HEK293 (cell line): ENCODE data around the gene ZNF345.

ENCODE experiments used
- CTCF ChIA-PET: fragments of 350-600 bp; formaldehyde crosslinking; extraction: SDS; loops from one replicate; lab custom pipeline; 2021; ENCODE audit warnings: antibody characterized with exemption; lab: Yijun Ruan, JAX
- POLR2A ChIA-PET: fragments of 300-600 bp; formaldehyde crosslinking; extraction: SDS; loops from one replicate; lab custom pipeline; 2020; ENCODE audit warnings: antibody characterized with exemption, inconsistent platforms; lab: Yijun Ruan, JAX
- H3K27ac ChIP-seq: fragments of 200-500 bp; sonication (Bioruptor generic); 2 replicates; pipeline ENCODE4 v1.5.1; 2014; ENCODE audit warnings: low read depth, low read length, control low read depth, inconsistent platforms; ENCODE audit errors: extremely low read depth
- H3K36me3 ChIP-seq, 2 experiments: fragments of 200-500 bp in 1 of 2; sonication (Bioruptor generic) in 1 of 2; 1 replicate in 1 of 2; 2 replicates in 1 of 2; pipeline ENCODE4 v1.5.1; 2014 to 2017; ENCODE audit warnings: inconsistent platforms in 2 of 2, low read length in 2 of 2; ENCODE audit not compliant: control insufficient read depth in 2 of 2, insufficient read depth in 1 of 2
- H3K4me1 ChIP-seq: fragments of 200-500 bp; sonication (Bioruptor generic); 2 replicates; pipeline ENCODE4 v1.5.1; 2014; ENCODE audit warnings: mild to moderate bottlenecking, low read length, inconsistent platforms; ENCODE audit not compliant: control insufficient read depth, insufficient read depth
- H3K4me3 ChIP-seq: 2 replicates; pipeline ENCODE4 v1.5.1; 2011; ENCODE audit warnings: low read depth, mild to moderate bottlenecking, control low read depth, low read length, moderate library complexity
- H3K9me3 ChIP-seq: fragments of 200-500 bp; sonication (Bioruptor generic); 2 replicates; pipeline ENCODE4 v1.5.1; 2014; ENCODE audit warnings: low read depth, low read length, inconsistent platforms; ENCODE audit not compliant: control insufficient read depth, insufficient read depth
- KLF1 ChIP-seq: fragments of 450-650 bp; formaldehyde crosslinking; IDR thresholded peaks from 2 replicates; pipeline ENCODE4 v1.5.1; 2016; ENCODE audit warnings: missing biosample characterization, missing genetic modification characterization
- KLF8 ChIP-seq: fragments of 450-650 bp; formaldehyde crosslinking; IDR thresholded peaks from 2 replicates; pipeline ENCODE4 v1.5.1; 2016; ENCODE audit warnings: missing biosample characterization, missing genetic modification characterization
- RBAK ChIP-seq: fragments of 450-650 bp; formaldehyde crosslinking; IDR thresholded peaks from 2 replicates; pipeline ENCODE4 v1.5.1; 2016; ENCODE audit warnings: missing biosample characterization, missing genetic modification characterization
- ZBTB21 ChIP-seq: fragments of 450-650 bp; formaldehyde crosslinking; IDR thresholded peaks from 2 replicates; pipeline ENCODE4 v1.5.1; 2017; ENCODE audit warnings: missing biosample characterization, missing genetic modification characterization
- ZBTB8A ChIP-seq: fragments of 450-650 bp; formaldehyde crosslinking; IDR thresholded peaks from 2 replicates; pipeline ENCODE4 v1.5.1; 2016; ENCODE audit warnings: missing biosample characterization, missing genetic modification characterization
- ZNF157 ChIP-seq: fragments of 450-650 bp; formaldehyde crosslinking; IDR thresholded peaks from 2 replicates; pipeline ENCODE4 v1.5.1; 2016; ENCODE audit warnings: missing biosample characterization, missing genetic modification characterization
- ZNF184 ChIP-seq: fragments of 450-650 bp; IDR thresholded peaks from 2 replicates; pipeline ENCODE4 v1.5.1; 2018; ENCODE audit warnings: missing biosample characterization, mild to moderate bottlenecking, missing genetic modification characterization
- ZNF19 ChIP-seq: fragments of 450-650 bp; formaldehyde crosslinking; IDR thresholded peaks from 2 replicates; pipeline ENCODE4; 2016; ENCODE audit warnings: missing biosample characterization, missing genetic modification characterization, low read depth
- ZNF202 ChIP-seq: fragments of 450-650 bp; formaldehyde crosslinking; IDR thresholded peaks from 2 replicates; pipeline ENCODE4 v1.5.1; 2016; ENCODE audit warnings: missing biosample characterization, missing genetic modification characterization, borderline replicate concordance
- ZNF214 ChIP-seq: fragments of 450-650 bp; formaldehyde crosslinking; IDR thresholded peaks from 2 replicates; pipeline ENCODE4 v1.5.1; 2017; ENCODE audit warnings: missing biosample characterization, mild to moderate bottlenecking, missing genetic modification characterization, borderline replicate concordance
- ZNF239 ChIP-seq: fragments of 450-650 bp; formaldehyde crosslinking; IDR thresholded peaks from 2 replicates; pipeline ENCODE4 v1.5.1; 2016; ENCODE audit warnings: missing biosample characterization, missing genetic modification characterization
- ZNF292 ChIP-seq: fragments of 450-650 bp; formaldehyde crosslinking; IDR thresholded peaks from 2 replicates; pipeline ENCODE4 v1.5.1; 2016; ENCODE audit warnings: low read depth, missing biosample characterization, missing genetic modification characterization, borderline replicate concordance
- ZNF366 ChIP-seq: fragments of 450-650 bp; formaldehyde crosslinking; conservative IDR thresholded peaks from 2 replicates; pipeline ENCODE4 v1.5.1; 2016; ENCODE audit warnings: missing biosample characterization, missing genetic modification characterization
- ZNF394 ChIP-seq: fragments of 450-650 bp; formaldehyde crosslinking; IDR thresholded peaks from 2 replicates; pipeline ENCODE4 v1.5.1; 2016; ENCODE audit warnings: missing biosample characterization, missing genetic modification characterization, mild to moderate bottlenecking, moderate library complexity, borderline replicate concordance
- ZNF544 ChIP-seq: fragments of 450-650 bp; formaldehyde crosslinking; IDR thresholded peaks from 2 replicates; pipeline ENCODE4 v1.5.0; 2017; ENCODE audit warnings: missing biosample characterization, missing genetic modification characterization
- ZNF654 ChIP-seq: fragments of 450-650 bp; formaldehyde crosslinking; IDR thresholded peaks from 2 replicates; pipeline ENCODE4 v1.5.1; 2016; ENCODE audit warnings: low read depth, missing biosample characterization, missing genetic modification characterization
- ZNF747 ChIP-seq: fragments of 450-650 bp; formaldehyde crosslinking; IDR thresholded peaks from 2 replicates; pipeline ENCODE4 v1.5.1; 2016; ENCODE audit warnings: missing biosample characterization, missing genetic modification characterization
- TF ChIP-seq, protein P1 (sequence below): fragments of 450-650 bp; formaldehyde crosslinking; IDR thresholded peaks from 2 replicates; pipeline ENCODE4 v1.5.1; 2016; ENCODE audit warnings: missing biosample characterization, missing genetic modification characterization
- TF ChIP-seq, protein P2 (sequence below): fragments of 450-650 bp; formaldehyde crosslinking; optimal IDR thresholded peaks from 2 replicates; pipeline ENCODE3; 2016; ENCODE audit warnings: missing biosample characterization, mild to moderate bottlenecking, missing genetic modification characterization
- TF ChIP-seq, protein P3 (sequence below): fragments of 450-650 bp; formaldehyde crosslinking; IDR thresholded peaks from 2 replicates; pipeline ENCODE4 v1.5.1; 2016; ENCODE audit warnings: missing biosample characterization, missing genetic modification characterization
- TF ChIP-seq, protein P4 (sequence below): fragments of 450-650 bp; formaldehyde crosslinking; conservative IDR thresholded peaks from 2 replicates; pipeline ENCODE4 v1.5.1; 2016; ENCODE audit warnings: low read depth, missing biosample characterization, missing genetic modification characterization
- TF ChIP-seq, protein P5 (sequence below): fragments of 450-650 bp; formaldehyde crosslinking; conservative IDR thresholded peaks from 2 replicates; pipeline ENCODE4 v1.5.1; 2016; ENCODE audit warnings: low read depth, missing biosample characterization, missing genetic modification characterization

Gene ZNF345

GRCh38 chr19:36819130-36819630 lies 31.5 kb upstream of the ZNF345 start:
- ChIA-PET POLR2A (no interaction called here), CTCF (no interaction called here)
- H3K4me1 ChIP-seq = no peaks in the 10 kb centered on the region
- no peak overlapping the region for H3K4me3 ChIP-seq
- peaks cover 74 to 89% of the 10 kb centered on the region in 2 experiments for H3K36me3 ChIP-seq
- no peak overlapping the region for H3K27ac ChIP-seq
- H3K9me3 ChIP-seq = peaks cover 55% of the 10 kb centered on the region
- TF ChIP-seq ZNF654 (tag by site-specific recombination) (no peak), ZNF202 (tag by site-specific recombination) (no peak), RBAK (tag by site-specific recombination) (no peak), ZNF544 (tag by site-specific recombination) (peak; percentile 54; the same call in 1 of the 2 replicates), ZBTB21 (no peak), KLF1 (tag by site-specific recombination) (no peak), ZNF184 (tag by site-specific recombination) (no peak), ZBTB8A (tag by site-specific recombination) (no peak), ZNF214 (tag by site-specific recombination) (no peak), ZNF747 (tag by site-specific recombination) (no peak), KLF8 (tag by site-specific recombination) (no peak), ZNF239 (tag by site-specific recombination) (no peak), ZNF292 (tag by site-specific recombination) (no peak), ZNF366 (tag by site-specific recombination) (no peak), ZNF394 (tag by site-specific recombination) (no peak; the same call in 1 of the 2 replicates), ZNF157 (tag by site-specific recombination) (no peak), ZNF19 (tag by site-specific recombination) (no peak)
- TF ChIP-seq, protein P1, sequence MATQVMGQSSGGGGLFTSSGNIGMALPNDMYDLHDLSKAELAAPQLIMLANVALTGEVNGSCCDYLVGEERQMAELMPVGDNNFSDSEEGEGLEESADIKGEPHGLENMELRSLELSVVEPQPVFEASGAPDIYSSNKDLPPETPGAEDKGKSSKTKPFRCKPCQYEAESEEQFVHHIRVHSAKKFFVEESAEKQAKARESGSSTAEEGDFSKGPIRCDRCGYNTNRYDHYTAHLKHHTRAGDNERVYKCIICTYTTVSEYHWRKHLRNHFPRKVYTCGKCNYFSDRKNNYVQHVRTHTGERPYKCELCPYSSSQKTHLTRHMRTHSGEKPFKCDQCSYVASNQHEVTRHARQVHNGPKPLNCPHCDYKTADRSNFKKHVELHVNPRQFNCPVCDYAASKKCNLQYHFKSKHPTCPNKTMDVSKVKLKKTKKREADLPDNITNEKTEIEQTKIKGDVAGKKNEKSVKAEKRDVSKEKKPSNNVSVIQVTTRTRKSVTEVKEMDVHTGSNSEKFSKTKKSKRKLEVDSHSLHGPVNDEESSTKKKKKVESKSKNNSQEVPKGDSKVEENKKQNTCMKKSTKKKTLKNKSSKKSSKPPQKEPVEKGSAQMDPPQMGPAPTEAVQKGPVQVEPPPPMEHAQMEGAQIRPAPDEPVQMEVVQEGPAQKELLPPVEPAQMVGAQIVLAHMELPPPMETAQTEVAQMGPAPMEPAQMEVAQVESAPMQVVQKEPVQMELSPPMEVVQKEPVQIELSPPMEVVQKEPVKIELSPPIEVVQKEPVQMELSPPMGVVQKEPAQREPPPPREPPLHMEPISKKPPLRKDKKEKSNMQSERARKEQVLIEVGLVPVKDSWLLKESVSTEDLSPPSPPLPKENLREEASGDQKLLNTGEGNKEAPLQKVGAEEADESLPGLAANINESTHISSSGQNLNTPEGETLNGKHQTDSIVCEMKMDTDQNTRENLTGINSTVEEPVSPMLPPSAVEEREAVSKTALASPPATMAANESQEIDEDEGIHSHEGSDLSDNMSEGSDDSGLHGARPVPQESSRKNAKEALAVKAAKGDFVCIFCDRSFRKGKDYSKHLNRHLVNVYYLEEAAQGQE (tag by site-specific recombination) = no peak
- TF ChIP-seq, protein P2, sequence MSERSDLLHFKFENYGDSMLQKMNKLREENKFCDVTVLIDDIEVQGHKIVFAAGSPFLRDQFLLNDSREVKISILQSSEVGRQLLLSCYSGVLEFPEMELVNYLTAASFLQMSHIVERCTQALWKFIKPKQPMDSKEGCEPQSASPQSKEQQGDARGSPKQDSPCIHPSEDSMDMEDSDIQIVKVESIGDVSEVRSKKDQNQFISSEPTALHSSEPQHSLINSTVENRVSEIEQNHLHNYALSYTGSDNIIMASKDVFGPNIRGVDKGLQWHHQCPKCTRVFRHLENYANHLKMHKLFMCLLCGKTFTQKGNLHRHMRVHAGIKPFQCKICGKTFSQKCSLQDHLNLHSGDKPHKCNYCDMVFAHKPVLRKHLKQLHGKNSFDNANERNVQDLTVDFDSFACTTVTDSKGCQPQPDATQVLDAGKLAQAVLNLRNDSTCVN (tag by site-specific recombination) = no peak
- TF ChIP-seq, protein P3, sequence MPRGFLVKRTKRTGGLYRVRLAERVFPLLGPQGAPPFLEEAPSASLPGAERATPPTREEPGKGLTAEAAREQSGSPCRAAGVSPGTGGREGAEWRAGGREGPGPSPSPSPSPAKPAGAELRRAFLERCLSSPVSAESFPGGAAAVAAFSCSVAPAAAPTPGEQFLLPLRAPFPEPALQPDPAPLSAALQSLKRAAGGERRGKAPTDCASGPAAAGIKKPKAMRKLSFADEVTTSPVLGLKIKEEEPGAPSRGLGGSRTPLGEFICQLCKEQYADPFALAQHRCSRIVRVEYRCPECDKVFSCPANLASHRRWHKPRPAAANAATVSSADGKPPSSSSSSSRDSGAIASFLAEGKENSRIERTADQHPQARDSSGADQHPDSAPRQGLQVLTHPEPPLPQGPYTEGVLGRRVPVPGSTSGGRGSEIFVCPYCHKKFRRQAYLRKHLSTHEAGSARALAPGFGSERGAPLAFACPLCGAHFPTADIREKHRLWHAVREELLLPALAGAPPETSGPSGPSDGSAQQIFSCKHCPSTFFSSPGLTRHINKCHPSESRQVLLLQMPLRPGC (tag by site-specific recombination) = no peak
- TF ChIP-seq, protein P4, sequence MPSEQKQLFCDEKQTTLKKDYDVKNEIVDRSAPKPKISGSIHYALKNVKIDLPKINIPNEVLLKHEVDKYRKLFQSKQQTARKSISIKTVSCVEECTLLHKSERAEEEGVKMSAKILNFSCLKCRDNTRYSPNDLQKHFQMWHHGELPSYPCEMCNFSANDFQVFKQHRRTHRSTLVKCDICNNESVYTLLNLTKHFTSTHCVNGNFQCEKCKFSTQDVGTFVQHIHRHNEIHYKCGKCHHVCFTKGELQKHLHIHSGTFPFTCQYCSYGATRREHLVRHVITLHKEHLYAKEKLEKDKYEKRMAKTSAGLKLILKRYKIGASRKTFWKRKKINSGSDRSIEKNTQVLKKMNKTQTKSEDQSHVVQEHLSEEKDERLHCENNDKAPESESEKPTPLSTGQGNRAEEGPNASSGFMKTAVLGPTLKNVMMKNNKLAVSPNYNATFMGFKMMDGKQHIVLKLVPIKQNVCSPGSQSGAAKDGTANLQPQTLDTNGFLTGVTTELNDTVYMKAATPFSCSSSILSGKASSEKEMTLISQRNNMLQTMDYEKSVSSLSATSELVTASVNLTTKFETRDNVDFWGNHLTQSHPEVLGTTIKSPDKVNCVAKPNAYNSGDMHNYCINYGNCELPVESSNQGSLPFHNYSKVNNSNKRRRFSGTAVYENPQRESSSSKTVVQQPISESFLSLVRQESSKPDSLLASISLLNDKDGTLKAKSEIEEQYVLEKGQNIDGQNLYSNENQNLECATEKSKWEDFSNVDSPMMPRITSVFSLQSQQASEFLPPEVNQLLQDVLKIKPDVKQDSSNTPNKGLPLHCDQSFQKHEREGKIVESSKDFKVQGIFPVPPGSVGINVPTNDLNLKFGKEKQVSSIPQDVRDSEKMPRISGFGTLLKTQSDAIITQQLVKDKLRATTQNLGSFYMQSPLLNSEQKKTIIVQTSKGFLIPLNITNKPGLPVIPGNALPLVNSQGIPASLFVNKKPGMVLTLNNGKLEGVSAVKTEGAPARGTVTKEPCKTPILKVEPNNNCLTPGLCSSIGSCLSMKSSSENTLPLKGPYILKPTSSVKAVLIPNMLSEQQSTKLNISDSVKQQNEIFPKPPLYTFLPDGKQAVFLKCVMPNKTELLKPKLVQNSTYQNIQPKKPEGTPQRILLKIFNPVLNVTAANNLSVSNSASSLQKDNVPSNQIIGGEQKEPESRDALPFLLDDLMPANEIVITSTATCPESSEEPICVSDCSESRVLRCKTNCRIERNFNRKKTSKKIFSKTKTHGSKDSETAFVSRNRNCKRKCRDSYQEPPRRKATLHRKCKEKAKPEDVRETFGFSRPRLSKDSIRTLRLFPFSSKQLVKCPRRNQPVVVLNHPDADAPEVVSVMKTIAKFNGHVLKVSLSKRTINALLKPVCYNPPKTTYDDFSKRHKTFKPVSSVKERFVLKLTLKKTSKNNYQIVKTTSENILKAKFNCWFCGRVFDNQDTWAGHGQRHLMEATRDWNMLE (tag by site-specific recombination) = peak; percentile 63
- TF ChIP-seq, protein P5, sequence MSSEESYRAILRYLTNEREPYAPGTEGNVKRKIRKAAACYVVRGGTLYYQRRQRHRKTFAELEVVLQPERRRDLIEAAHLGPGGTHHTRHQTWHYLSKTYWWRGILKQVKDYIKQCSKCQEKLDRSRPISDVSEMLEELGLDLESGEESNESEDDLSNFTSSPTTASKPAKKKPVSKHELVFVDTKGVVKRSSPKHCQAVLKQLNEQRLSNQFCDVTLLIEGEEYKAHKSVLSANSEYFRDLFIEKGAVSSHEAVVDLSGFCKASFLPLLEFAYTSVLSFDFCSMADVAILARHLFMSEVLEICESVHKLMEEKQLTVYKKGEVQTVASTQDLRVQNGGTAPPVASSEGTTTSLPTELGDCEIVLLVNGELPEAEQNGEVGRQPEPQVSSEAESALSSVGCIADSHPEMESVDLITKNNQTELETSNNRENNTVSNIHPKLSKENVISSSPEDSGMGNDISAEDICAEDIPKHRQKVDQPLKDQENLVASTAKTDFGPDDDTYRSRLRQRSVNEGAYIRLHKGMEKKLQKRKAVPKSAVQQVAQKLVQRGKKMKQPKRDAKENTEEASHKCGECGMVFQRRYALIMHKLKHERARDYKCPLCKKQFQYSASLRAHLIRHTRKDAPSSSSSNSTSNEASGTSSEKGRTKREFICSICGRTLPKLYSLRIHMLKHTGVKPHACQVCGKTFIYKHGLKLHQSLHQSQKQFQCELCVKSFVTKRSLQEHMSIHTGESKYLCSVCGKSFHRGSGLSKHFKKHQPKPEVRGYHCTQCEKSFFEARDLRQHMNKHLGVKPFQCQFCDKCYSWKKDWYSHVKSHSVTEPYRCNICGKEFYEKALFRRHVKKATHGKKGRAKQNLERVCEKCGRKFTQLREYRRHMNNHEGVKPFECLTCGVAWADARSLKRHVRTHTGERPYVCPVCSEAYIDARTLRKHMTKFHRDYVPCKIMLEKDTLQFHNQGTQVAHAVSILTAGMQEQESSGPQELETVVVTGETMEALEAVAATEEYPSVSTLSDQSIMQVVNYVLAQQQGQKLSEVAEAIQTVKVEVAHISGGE (tag by site-specific recombination) = no peak
